ENCODE results near the gene RNF207.

GRCh38 chr1:6233376-6233775 is 27.5 kb downstream of the RNF207 start:
- TF ChIP-seq POLR2AphosphoS5 (IDR thresholded peaks at IDR 0.05) (no peak), CTCF (IDR thresholded peaks at IDR 0.05) (no peak)
